ENCODE data around the gene DCST1. TPM values are rescaled to one million over a fixed set of nuclear protein-coding genes. Genes with fewer than 3 reads are reported as not detected.
A peak's percentile ranks its signal among the peaks of the same experiment; 100 is the strongest.

DCST1 gene
- total RNA-seq, 1 donor from 2014 or later: not detected

GRCh38 chr1:155077758-155078445, 44.3 kb downstream of the DCST1 start:
- peaks cover 47% of the 10 kb centered on the region for H3K4me1 Mint-ChIP-seq
- intact Hi-C loops (cut with micrococcal nuclease): no loop called here
- no peak overlapping the region for H3K27ac Mint-ChIP-seq

GRCh38 chr1:155078469-155079209, 45.0 kb downstream of the DCST1 start, which contains the start of gene EFNA3:
EFNA3 (plus strand) TSS chr1:155078837; CDS start chr1:155078942, 105 bp downstream.
- Mint-ChIP-seq H3K27ac (no peak within 1 kb of the TSS), H3K27me3 (peaks cover 36% of the 10 kb centered on the region), H3K36me3 (ENCODE audit: low read depth) (no peaks in the 10 kb centered on the region), H3K9me3 (no peaks in the 10 kb centered on the region), H3K4me1 (peaks cover 44% of the 10 kb centered on the region), H3K4me3 (peak within 1 kb of the TSS; percentile 80)
- intact Hi-C loops (cut with micrococcal nuclease): no loop called here
- DNase-seq: peak; percentile 92

More at GRCh38 chr1:155077758-155078445, 44.3 kb downstream of the DCST1 start:
- Mint-ChIP-seq H3K36me3 (ENCODE audit: low read depth) (no peaks in the 10 kb centered on the region), H3K27me3 (peaks cover 32% of the 10 kb centered on the region), H3K4me3 (no peak overlapping the region), H3K9me3 (no peaks in the 10 kb centered on the region)
- no peak for DNase-seq

GRCh38 chr1:155079210-155079486, 45.5 kb downstream of the DCST1 start:
- peaks cover 41% of the 10 kb centered on the region for H3K27me3 Mint-ChIP-seq
- no peaks in the 10 kb centered on the region for H3K9me3 Mint-ChIP-seq
- intact Hi-C loops (cut with micrococcal nuclease): no loop called here
- peaks cover 45% of the 10 kb centered on the region for H3K4me1 Mint-ChIP-seq
- no peak overlapping the region for H3K27ac Mint-ChIP-seq
- H3K36me3 Mint-ChIP-seq (ENCODE audit: low read depth): no peaks in the 10 kb centered on the region
- no peak for DNase-seq
- peak overlapping the region; percentile 80 for H3K4me3 Mint-ChIP-seq

GRCh38 chr1:155079487-155080311, 46.1 kb downstream of the DCST1 start:
- H3K27me3 Mint-ChIP-seq: peaks cover 41% of the 10 kb centered on the region
- no peaks in the 10 kb centered on the region for H3K9me3 Mint-ChIP-seq
- H3K4me3 Mint-ChIP-seq: peak overlapping the region; percentile 80
- intact Hi-C loops (cut with micrococcal nuclease): loop anchor here (2.0 kb wide), 1 partner anchor 47 kb away; the partner anchor contains the start of gene EFNA1
- DNase-seq: peak; percentile 75
- no peak overlapping the region for H3K27ac Mint-ChIP-seq
- no peaks in the 10 kb centered on the region for H3K36me3 Mint-ChIP-seq (ENCODE audit: low read depth)
- peaks cover 47% of the 10 kb centered on the region for H3K4me1 Mint-ChIP-seq

- Mint-ChIP-seq H3K36me3 (ENCODE audit: low read depth) (no peaks in the 10 kb centered on the region), H3K4me3 (peak overlapping the region; percentile 72), H3K4me1 (peaks cover 48% of the 10 kb centered on the region), H3K27me3 (peaks cover 41% of the 10 kb centered on the region), H3K9me3 (no peaks in the 10 kb centered on the region), H3K27ac (no peak overlapping the region)
- intact Hi-C loops (cut with micrococcal nuclease): loop anchor here (2.0 kb wide), 1 partner anchor 46 kb away; the partner anchor contains the start of gene EFNA1
- peak; percentile 83 for DNase-seq
These were observed 46.9 kb downstream of the DCST1 start for GRCh38 chr1:155080312-155081228.

- Mint-ChIP-seq H3K27me3 (peaks cover 41% of the 10 kb centered on the region), H3K9me3 (no peaks in the 10 kb centered on the region), H3K4me1 (peaks cover 46% of the 10 kb centered on the region), H3K4me3 (peak overlapping the region; percentile 72), H3K27ac (peak overlapping the region; percentile 5), H3K36me3 (ENCODE audit: low read depth) (no peaks in the 10 kb centered on the region)
- peak; percentile 81 for DNase-seq
- intact Hi-C loops (cut with micrococcal nuclease): loop anchor here (2.0 kb wide), 1 partner anchor 45 kb away; the partner anchor contains the start of gene EFNA1
These were observed 48.1 kb downstream of the DCST1 start for GRCh38 chr1:155081472-155082300.

- DNase-seq: peak; percentile 78
- H3K9me3 Mint-ChIP-seq: no peaks in the 10 kb centered on the region
- H3K27me3 Mint-ChIP-seq: peaks cover 41% of the 10 kb centered on the region
- H3K4me1 Mint-ChIP-seq: peaks cover 49% of the 10 kb centered on the region
- peak overlapping the region; percentile 37 for H3K27ac Mint-ChIP-seq
- no peaks in the 10 kb centered on the region for H3K36me3 Mint-ChIP-seq (ENCODE audit: low read depth)
- H3K4me3 Mint-ChIP-seq: peak overlapping the region; percentile 75
- intact Hi-C loops (cut with micrococcal nuclease): no loop called here
These were observed 48.9 kb downstream of the DCST1 start for GRCh38 chr1:155082301-155083051.

- Mint-ChIP-seq H3K4me1 (peaks cover 44% of the 10 kb centered on the region), H3K4me3 (peak overlapping the region; percentile 75), H3K27ac (no peak overlapping the region), H3K9me3 (no peaks in the 10 kb centered on the region), H3K27me3 (peaks cover 36% of the 10 kb centered on the region), H3K36me3 (ENCODE audit: low read depth) (no peaks in the 10 kb centered on the region)
- no peak for DNase-seq
- intact Hi-C loops (cut with micrococcal nuclease): no loop called here
These were observed 49.5 kb downstream of the DCST1 start for GRCh38 chr1:155083052-155083541.

- no peak for DNase-seq
- peak overlapping the region; percentile 92 for H3K4me3 Mint-ChIP-seq
- intact Hi-C loops (cut with micrococcal nuclease): loop anchor here (1.0 to 2.0 kb wide), 7 partner anchors 21 to 89 kb away; partner anchors contain the start of genes ADAM15, EFNA4, KRTCAP2 and SLC50A1
- H3K4me1 Mint-ChIP-seq: peaks cover 44% of the 10 kb centered on the region
- H3K9me3 Mint-ChIP-seq: no peaks in the 10 kb centered on the region
- no peaks in the 10 kb centered on the region for H3K36me3 Mint-ChIP-seq (ENCODE audit: low read depth)
- peaks cover 36% of the 10 kb centered on the region for H3K27me3 Mint-ChIP-seq
- peak overlapping the region; percentile 93 for H3K27ac Mint-ChIP-seq
These were observed 50.5 kb downstream of the DCST1 start for GRCh38 chr1:155083865-155084721.

GRCh38 chr1:155084722-155085503, 51.3 kb downstream of the DCST1 start:
- Mint-ChIP-seq H3K27ac (peak overlapping the region; percentile 93), H3K27me3 (peaks cover 28% of the 10 kb centered on the region), H3K4me3 (peak overlapping the region; percentile 92), H3K4me1 (peaks cover 36% of the 10 kb centered on the region), H3K36me3 (ENCODE audit: low read depth) (no peaks in the 10 kb centered on the region), H3K9me3 (no peaks in the 10 kb centered on the region)
- peak; percentile 98 for DNase-seq
- intact Hi-C loops (cut with micrococcal nuclease): loop anchor here (1.0 to 2.0 kb wide), 8 partner anchors 22 to 526 kb away; partner anchors contain the start of genes ADAM15, EFNA4, KRTCAP2 and SLC50A1
